ENCODE data around the gene CCDC12.

CCDC12 gene

DNA sequence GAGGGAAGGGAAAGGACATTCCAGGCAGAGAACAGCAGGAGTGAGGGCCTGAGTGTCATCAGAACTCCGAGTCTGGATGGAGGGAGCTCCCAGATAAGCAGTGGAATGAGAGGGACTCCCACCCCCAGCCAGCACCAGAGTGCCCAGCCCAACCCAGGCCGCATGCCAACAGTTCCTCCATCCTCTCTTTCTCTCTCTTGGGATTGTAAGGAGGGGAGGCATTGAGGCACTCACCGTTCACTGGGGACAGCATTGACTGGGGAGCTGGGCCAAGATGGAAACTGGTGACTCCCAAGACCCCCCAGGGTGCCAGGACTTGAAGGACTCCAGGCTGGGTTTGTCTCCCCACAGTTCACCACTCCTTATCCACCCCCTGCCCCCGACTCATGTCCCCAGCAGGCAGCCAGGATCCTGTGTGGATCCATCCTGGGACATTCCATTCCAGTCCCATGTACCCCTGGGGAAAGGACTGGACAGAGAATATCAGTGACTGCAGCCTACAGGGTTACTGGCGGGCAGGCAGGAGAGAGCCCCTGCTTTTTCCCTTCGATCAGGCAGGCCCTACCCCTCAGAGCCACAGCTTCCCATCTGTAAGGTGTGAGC is 83.3 kb downstream of the CCDC12 start:
- no peak for DNase-seq (ENCODE audit: low read depth in 2 of 2)

DNA sequence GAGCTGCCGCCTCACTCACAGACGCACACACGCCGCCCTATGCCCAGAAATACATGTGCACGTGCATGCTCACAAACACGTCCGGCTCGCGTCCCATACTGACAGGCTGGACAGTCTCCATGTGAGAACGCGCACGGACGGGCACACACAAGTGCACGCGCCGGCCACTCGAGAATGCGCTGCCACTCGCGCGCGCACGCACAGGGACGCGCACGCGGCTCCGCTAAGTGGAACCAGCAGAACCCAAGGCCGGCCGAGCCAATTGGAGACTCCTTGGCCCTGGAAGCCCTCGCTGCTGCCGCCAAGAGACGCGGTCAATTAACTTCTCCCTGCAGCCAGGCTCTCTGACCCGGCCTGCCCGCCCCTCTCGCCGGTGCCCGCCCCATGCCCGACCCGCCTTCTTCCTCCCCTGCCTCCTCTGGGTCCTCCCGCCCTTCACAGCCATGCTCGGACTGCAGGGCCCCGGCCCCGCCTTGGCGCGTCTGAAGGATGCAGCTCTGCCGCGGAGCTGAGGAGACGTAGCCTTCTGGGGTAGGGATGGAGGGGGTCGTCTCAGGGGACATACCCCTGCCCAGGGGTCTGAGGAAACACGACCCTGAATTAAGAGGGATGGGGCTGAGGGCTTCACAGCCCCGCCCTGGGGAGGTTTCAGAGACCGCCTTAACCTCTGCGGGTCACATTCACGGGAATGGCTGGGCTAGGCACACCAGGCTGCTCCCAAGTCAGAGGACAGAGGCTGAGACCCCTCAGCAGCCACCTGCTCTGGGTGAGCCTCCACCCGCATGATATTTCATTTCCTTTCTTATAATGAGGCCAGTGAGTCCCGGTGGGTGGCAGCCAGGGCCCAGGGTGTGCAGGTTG is 84.0 kb downstream of the CCDC12 start:
- no peak for DNase-seq (ENCODE audit: low read depth in 2 of 2)

DNA sequence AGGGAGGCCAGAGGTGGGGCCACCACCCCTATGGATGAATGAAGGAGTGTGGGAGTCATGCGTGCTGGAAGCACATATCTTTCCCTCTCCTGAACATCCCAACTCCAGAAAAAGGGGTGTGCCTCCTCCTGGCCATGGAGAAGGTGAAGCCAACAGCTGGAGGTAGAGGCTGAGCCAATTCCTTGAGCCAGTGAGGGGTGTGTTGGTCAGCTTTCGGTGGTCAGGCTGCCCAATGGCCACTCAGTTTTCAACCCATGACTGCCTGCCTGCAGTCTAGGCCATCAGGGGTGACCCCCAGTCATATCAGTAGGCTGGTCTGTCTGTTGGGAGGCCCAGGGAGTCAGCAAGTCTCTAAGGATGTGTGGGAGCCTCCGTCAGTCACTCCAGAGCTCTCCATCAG is 85.4 kb downstream of the CCDC12 start:
- no peak for DNase-seq (ENCODE audit: low read depth in 2 of 2)

DNA sequence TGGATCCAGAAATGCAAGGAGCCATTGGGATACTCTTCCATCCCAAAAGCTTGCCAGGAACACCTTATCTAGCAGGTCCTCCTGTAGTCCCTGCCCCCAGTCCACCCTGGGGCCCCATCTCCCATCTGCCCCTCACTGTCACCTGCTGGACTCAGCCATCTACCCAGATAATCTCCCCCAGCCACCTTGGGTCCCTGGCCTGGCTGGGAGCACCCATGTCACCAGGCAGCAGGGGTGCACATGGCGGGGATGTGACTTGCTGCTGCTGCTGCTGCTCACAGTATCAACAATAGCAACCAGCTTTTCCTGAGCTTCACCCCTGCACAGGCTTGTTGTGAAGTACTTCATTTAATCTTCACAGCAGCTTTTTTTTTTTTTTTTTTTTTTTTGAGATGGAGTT is 86.4 kb downstream of the CCDC12 start:
- no peak for DNase-seq (ENCODE audit: low read depth in 2 of 2)

DNA sequence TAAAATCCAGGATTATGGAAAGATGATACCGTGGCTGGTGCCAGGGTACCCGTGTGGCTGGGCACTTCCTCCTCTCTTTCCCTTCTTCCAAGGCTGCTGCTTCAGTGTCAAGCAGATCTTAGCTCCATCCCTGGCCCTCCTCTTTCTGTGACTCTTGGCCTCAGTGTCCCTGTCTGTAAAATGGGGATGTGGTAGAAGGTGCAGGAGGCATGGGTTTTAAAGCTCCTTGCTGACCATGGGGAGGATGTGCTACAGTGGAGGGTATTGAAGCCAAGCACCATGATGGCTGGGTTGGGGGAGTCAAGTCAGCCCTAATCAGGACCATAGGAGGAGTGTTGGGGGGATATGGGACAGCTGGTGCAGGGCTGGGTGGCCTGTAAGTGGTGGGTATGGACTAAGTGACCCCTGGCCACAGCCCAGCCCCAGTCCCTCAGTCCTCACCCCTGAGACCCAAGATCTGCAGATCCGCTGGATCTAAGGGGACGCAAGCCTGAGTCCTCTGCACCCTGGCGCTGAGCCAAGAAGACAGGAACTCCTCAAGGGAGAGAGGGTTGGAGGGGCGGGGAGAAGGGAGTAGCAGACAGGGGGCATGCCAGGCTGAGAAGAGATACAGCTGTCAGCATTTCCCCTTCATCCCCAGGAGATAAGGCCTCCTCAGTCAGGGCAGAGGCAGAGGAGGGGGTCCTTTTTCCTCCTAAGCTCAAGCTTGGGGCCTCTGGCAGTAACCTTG is 87.0 kb downstream of the CCDC12 start:
- no peak for DNase-seq (ENCODE audit: low read depth in 2 of 2)

DNA sequence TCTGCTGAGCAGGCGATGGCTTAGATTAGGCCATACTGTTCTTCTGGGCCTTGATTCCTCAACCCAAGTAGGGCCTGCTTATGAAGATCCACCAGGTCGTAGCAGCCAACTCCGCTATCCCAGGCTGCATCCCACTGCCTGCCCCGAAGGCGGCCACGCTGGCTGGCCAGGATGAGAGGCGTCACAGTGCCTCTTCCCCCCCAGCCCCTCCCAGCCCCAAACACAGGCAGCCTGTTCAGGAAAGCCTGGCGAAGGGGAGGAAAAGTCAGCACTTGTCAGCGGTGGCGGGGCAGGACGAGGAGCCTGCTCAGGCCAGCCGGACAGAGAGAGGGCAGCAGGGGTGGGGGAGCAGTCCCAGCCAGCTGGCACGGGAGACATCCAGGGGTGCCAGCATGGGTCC is 87.8 kb downstream of the CCDC12 start:
- DNase-seq (ENCODE audit: low read depth in 2 of 2), result no peak

DNA sequence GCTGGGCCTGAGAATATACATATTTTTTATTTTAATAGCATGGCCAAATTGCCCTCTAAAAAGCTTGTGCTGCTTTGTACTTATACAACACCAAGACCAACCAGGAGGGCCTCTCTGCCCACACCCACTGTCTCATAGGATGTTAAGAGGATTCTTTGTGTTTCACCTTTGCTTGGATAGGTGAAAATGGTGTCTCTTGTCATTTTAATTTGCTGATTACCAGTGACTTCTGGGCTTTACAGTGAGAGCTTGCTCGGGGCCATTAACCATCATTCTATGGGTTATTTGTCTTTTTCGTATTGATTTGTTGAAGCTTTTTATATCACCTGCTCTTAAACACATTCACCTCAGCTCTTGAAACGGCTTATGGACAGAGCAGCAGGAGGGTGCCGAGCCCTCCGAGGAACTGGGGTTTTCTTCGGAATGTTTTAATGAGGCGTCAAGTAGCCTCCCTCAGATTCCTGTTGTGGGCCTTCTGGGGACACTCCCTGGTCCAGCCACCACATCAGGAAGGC is 88.5 kb downstream of the CCDC12 start:
- no peak for DNase-seq (ENCODE audit: low read depth in 2 of 2)

DNA sequence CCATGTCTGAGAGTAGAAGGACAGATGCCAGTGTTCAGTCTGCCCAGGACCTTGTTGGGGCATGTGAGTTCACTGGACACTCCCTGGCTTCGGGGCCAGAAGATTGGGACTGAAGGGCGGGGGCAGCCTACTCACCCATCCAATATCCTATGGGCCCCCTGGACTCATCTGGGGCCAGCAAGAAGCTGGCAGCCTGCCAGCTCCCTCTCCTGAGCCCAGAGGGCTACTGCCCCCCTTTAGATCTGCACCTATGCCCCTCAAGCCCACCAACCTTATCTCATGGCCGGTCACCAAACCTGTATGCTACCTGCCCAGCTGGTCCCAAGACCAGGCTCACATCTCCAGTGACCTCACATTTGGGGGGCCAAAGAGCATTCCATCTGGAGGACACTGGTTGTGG is 90.9 kb downstream of the CCDC12 start:
- no peak for DNase-seq (ENCODE audit: low read depth in 2 of 2)

DNA sequence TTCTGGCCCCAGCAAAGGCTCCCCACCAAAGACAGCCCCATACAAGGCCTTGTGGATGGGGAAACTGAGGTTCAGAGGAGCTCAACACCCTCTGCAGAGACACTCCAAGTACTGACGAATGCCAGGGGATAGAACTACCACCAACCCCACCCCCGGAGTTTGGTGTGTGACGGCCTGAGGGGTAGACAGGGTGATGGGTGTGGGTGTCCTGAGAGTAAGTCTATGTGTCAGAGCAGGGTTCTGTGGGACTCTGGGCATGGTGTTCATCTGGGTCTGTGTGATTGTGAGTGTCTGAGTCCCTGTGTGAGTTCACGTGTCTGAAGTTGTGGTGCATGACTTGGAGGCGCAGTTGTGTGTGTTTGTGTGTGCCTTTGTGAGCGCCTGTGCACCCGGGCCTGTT is 91.6 kb downstream of the CCDC12 start:
- DNase-seq (ENCODE audit: low read depth in 2 of 2), result no peak

DNA sequence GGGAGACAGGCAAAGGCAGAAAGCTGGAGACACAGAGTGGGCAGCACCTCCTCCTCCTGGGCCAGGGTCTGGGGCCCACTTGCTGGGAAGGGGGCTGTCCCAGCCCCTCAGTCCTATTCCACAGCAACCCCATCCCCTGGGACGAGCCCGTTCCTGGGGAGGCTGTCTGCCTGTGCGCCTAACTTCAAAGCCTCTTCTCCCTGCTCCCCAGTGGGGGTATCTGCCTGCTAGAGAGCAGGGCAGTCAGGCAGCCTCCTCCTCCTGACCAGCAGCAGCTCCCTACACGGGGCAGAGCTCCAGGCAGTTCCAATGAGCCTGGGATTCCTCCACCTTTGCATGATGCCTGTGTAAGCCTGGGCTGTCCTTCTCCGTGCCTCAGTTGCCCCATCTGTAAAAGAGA is 92.1 kb downstream of the CCDC12 start:
- DNase-seq (ENCODE audit: low read depth in 2 of 2), result no peak

DNA sequence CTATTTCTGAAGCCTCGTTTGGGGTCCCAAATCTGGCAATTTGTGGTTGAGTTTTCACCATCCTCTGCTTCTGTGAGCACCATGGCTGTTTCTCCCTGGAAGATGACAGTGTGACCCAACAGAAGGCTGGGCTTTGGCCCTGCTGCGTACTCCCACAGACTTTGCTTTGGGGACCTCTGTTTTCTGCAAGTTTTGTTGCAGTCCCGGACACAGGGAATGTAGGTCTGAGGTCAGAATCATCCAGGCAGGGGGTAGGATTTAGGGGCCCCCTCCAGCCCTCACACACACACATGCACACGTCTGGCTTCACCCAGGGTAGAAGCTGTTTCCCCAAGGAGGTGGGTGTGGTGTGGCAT is 92.7 kb downstream of the CCDC12 start:
- DNase-seq (ENCODE audit: low read depth in 2 of 2), result no peak

DNA sequence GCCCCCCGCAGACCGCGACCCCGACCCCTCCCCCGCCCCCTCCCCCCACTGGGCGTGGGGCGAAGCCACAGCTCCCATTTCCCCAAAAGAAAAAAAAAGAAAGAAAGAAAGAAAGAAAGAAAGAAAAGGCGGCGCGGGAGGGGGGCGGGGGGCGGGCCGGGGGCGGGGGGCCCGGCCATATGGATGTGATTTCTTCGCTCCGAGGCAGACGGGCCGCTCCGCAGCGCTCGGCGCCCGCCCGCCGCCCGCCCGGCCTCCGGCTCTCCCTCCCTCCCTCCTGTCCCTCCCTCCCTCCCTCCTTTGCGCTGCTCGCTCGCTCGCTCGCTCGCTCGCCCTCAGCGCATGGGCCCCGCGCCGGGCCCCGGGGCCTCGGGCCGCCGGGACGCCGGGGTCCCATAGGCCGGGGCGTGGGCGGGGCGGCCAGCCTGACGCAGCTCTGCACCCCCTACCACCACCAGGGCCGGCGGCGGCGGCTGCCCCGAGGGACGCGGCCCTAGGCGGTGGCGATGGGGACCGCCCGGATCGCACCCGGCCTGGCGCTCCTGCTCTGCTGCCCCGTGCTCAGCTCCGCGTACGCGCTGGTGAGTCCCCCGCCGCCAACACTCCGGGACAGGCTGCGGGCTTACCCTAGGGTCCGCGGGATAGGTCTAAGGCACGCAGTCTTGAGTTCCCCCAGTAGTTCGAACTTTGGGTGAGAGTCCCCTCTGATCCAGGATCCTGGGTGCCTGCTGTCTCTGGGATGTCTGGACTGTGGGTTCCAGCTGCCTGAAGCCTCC is 93.3 kb downstream of the CCDC12 start:
- no peak for DNase-seq (ENCODE audit: low read depth in 2 of 2)

DNA sequence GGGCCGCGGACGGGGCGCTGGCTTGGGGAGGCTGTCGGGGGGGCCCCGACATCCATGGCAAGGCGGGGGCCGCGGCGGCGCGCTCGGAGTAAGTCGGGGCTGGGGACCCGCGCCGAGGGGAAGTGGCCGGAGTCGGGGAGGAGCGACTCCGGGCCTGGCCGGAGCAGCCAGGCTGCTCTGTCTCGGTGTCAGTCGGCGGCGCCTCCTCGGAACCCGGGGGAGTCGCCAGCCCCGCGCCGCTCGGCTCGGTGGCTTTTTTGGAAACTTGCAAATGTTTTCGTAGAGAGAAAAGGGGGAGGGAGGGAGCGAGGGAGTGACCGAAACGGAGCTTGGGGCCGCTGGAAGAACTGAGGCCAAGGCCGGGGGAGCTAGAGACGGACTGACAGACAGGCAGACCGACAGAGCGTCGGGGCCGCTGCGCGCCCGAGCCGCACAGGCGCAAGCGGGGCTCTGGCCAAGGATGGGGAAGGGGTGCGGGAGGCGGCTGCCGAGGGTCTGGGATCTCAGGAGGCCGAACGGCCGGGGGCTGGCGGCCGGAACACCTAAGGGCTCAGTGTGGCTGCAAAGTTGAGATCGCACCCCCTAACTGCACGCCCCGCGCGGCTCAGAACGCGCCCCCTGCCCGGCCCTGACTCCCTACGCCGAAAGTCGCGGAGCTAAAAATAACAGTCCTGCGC is 94.0 kb downstream of the CCDC12 start:
- DNase-seq (ENCODE audit: low read depth in 2 of 2), result no peak

DNA sequence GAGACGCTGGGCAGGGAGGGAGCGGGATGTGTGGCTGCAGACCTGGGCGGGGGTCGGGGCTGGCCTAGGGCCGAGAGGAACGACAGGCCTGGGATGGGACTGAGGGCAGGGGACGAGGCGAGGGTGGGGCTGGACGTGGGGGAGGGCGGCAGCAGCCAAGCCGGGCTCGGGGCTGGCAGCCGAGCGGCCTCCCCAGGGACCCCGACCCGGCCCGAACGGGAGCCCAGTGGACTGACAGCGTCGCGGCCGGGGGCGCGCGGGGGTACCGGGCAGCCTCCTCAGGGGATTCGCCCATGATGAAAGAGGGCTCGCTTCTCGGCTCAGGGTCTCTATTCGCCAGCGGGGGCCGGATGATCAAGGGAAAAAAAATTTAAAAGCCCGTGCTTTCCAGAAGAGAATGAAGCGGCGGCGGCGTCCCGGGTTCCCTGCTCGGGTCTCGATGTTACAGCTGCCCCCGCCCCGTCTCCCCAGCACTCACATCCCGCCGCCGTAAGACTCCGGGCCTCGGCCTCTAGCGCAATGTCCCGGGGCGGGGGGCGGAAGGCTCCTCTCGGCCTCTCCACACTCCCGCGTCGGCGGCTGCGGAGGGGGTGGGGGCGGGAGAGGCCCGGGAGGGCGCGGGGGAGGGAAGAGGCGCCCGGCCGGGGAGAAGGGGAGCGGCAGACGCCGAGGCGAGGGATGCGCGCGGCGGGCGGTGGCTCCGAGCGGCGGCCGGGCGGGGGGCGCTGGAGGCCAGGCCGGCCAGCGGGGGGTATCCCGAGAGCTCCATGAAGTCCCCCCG is 94.8 kb downstream of the CCDC12 start:
- DNase-seq (ENCODE audit: low read depth in 2 of 2), result no peak

DNA sequence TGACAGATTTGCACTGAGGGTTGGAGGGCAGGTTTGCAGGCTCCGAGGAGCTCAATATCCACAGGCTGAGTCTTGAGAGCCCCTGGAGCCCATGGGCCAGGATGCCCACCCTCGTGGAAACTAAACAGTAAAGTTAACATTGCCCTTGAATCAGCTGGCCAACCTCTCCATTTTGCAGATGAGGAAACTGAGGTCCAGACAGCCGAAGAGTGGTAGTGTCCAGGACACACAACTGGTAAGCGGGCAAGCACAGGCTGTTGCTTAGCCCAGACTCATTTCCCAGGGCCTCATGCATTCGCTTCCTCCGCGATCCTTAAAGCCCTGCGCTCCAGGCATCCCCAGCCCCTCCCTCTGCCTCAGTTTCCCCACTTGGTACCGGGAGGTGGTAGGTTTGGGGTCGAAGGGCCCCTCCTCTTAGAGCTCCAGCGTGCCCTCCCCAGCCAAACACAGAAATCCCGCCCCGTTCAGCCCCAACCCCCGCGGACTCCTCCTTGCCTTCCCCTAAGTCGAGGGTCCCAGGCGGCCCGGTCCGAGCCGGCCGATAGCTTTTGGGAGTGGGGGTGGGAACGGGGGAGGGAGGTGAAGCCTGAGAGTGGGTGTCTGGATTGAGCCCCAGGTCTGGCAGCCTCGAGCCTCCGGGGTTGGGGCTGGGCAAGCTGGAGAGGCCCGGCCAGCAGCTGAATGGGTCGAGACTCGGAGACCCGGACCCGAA is 95.5 kb downstream of the CCDC12 start:
- no peak for DNase-seq (ENCODE audit: low read depth in 2 of 2)

DNA sequence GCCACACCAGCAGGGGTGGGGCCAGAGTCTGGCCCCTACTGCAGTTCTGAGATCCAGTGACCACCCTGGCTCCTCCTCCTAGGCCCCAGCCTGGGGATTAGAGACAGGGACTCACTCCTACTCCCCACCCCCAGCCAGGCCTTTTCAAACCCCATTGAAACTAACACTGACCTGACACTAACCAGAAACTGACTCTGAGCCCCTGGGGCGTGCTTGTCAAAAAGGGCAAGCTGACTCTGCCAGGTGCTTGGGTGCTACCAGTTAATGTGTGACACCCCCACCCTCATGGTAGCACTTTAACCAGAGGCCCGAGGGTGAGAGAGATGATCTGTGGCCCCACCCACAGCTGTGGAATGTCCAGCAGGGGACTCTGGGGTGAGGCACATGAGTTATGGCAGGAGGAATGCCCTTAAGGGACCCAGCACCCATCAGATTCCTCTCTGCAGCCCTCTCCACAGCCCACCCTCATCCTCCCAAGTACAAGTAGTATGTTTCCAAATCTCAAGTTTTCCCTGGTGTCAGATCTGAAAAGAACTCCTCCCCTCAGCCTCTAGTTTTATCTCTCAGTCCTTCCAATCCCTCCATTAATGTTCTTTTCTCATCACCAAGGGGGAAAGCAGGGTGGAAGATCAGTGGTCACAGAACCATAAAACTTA is 97.6 kb downstream of the CCDC12 start:
- DNase-seq (ENCODE audit: low read depth in 2 of 2), result no peak

DNA sequence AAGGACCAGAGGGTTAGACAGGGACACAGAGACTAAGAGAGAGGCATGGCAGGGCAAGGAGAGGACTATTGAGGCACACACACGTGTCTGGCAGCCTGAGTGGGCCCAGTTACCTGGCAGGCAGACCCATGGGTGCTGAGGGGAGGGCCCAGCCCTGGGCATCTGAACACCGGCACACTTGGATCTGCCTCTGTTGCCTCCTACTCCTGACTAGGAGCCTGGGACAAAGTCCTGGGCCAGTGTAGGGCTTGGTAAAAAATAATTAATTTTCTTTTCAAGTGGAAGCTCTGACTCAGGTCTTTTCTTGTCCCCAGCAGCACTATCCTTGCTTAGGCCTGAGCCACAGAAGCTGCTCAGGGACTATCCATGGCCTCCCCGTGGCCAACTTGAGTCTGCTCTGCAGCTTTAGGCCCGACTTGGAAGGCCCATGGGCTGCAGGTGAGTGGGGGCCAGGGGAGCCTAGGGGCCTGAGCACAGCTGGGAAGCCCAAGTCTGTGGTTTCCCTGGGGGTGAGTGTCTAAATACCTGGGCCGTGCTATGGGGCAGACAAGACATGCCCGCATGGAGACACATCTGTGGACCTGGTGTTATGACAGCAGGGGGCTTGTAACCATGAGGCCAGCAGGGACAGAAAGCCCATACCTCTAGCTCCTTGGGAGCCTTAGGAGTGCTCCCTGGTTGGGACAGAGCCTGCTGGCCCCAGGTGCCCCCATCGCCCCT is 99.0 kb downstream of the CCDC12 start, which contains the start of gene PTH1R:
Gene PTH1R (plus strand): TSS at position 316 of the 720 bp plus-strand sequence. CDS start 5,839 bp downstream, outside the sequence.
- DNase-seq (ENCODE audit: low read depth in 2 of 2), result no peak

Measured in stimulated activated CD8-positive, alpha-beta memory T cell treated with anti-CD3 and anti-CD28 coated beads, Interleukin-15, amount 100 ng/mL, for 48 hours (primary cell).